SH-SY5Y (cell line): Measurements from ENCODE around the gene IRAK2.

Source experiments
- GATA2 ChIP-seq: IDR thresholded peaks from 2 replicates; pipeline ENCODE4 v1.6.1; 2011; ENCODE audit warnings: mild to moderate bottlenecking, low read depth, low read length
- GATA3 ChIP-seq: IDR thresholded peaks from 2 replicates; pipeline ENCODE4 v1.6.1; 2011; ENCODE audit warnings: low read depth, mild to moderate bottlenecking, low read length, moderate library complexity

The IRAK2 gene

GRCh38 chr3:10285272-10286132 lies 120.8 kb downstream of the IRAK2 start:
- TF ChIP-seq GATA3 (no peak), GATA2 (no peak)

DNA sequence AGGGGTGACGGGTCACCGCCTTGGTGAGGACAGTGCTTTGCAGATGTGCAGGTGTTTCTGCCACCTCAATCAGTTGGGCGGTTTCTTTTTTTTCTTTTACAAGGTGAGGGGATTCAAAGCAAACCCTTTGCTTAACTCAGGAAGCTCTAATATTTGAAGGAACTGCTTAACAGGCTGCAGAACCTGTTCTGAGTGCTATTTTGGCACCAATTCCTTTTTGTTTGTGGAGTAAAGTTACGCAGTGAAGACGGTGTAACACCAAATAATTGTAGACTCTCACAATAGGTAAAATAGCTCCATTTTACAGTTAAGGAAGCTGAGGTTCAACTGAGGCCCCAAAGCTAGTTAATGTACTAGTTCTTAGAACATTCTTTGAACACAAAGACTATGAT lies 121.4 kb downstream of the IRAK2 start:
- no peak for TF ChIP-seq GATA3
- TF ChIP-seq GATA2 = no peak

GRCh38 chr3:10286596-10287295 lies 122.0 kb downstream of the IRAK2 start:
- TF ChIP-seq GATA3 (no peak), GATA2 (no peak)

DNA sequence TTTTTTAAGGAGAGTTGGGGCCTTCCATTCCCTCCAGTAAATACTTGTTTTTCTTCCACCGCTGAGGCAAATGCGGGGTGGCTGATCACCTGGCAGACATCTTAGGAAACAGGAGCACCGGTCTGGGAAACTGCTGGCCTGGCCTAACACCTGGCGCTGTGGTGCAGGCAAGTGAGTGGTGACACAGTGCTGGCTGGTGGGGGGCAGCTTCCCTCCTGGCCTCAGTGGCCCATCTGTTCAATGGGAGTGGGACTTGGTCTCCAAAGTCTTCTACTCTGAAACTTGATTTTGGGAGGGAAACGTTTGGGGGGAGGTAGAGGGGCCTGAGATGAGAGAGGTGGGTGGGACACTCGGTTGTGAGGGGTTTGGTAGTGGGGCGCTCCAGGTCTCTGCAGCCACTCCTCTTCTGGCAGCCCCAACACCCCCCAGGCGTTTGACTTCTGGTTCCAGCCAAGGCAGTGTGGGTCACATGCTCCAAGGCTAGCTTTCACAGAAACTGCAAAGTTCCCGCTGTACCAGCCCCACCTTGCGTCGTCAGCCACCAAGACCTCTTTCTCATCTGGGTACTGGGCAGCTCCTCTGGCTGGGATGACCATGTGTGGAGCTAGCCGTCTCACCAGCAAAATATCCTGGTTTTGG lies 123.3 kb downstream of the IRAK2 start:
- no peak for TF ChIP-seq GATA3
- no peak for TF ChIP-seq GATA2

DNA sequence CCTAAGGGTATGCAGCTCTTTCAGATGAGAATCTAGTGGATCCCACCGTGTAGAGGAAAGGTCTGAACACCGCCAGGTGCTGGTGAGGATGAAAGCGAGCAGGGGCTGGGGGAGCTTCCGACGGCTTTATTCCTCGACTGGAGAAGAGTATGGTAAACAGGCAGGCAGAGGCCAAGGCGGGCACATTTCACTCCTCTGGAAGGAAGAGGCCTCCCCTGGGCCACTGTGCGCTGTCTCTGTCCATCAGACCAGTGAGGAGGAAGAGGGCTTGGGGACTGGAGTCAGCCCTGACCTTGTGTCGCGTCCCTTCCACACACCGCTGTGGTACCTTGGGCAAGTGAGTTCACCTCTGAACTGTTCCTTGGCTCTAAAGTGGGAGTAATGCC lies 123.8 kb downstream of the IRAK2 start:
- TF ChIP-seq GATA2 (no peak), GATA3 (no peak)

DNA sequence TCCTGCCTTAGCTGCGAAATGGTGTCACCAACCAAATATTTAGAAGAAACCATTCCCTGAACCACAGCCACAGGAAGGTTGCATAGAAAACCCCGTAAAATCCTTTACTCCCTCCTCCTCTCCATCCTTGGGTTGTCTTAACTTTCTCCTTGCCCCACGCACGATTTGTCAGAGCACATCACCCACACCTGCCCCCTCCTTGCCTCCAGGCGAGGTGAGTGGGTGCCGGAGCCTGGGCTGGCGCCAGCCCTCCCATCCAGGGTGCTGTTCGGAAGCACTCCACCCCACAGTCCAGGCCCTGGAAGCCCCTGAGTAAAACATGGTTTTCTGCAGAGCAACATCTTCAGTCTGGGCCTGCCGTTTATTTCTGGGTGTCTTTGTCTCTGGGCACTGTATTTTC lies 124.4 kb downstream of the IRAK2 start:
- TF ChIP-seq GATA2 (no peak), GATA3 (no peak)

- TF ChIP-seq GATA3 (no peak), GATA2 (no peak)
Observed at GRCh38 chr3:10289787-10290355, 125.2 kb downstream of the IRAK2 start.

- TF ChIP-seq GATA2 = no peak
- TF ChIP-seq GATA3 = no peak
Observed at GRCh38 chr3:10290481-10291176, 125.9 kb downstream of the IRAK2 start.

DNA sequence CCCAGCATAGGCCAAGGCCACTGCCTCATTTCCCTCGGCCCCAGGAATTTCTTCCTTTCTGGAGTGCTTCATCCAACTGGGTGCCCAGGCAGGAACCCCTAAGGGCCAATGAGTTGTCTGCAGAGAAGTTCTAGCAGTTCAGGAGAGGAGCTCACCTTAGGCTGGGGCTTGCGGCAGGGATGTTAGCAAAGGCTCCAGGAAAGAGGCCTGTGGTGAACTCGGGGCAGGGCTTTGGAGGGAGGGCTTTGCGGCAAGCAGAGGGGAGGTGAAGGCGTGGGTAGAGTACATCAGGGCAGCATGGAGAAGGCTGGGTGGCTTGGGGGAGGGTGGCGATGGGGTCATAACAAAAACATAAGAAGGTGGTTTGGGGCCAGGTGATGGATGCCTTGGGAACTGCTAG lies 126.9 kb downstream of the IRAK2 start:
- TF ChIP-seq GATA2 = no peak
- TF ChIP-seq GATA3 = no peak

GRCh38 chr3:10292505-10293419 lies 128.0 kb downstream of the IRAK2 start, which contains the start of gene GHRL:
Gene GHRL (minus strand): TSS chr3:10292947. CDS start chr3:10290180, 2,767 bp downstream.
- TF ChIP-seq GATA2 (no peak), GATA3 (no peak)
